GM18868 (cell line): ENCODE data around the gene CCDC142.

ENCODE experiments used
- ATAC-seq: cut with Tn5 transposase; IDR thresholded peaks from one replicate; pipeline ENCODE4 v1.9.1; 2021; ENCODE audit warnings: mild to moderate bottlenecking, moderate library complexity; ENCODE audit not compliant: unreplicated experiment

CCDC142 gene

GRCh38 chr2:74482801-74483674 lies at the start of gene CCDC142, which contains the start of gene TTC31:
TSS of gene CCDC142 (minus strand) at chr2:74482998. CDS start at chr2:74482837, 161 bp downstream.
TSS of gene TTC31 (plus strand) at chr2:74483081. CDS start at chr2:74483096, 15 bp downstream.
- ATAC-seq: peak; percentile 88

- no peak for ATAC-seq
Observed at GRCh38 chr2:74532222-74532621, 49.4 kb upstream of the CCDC142 start.

- ATAC-seq: no peak
Observed at GRCh38 chr2:74531666-74532065, 48.9 kb upstream of the CCDC142 start.

DNA sequence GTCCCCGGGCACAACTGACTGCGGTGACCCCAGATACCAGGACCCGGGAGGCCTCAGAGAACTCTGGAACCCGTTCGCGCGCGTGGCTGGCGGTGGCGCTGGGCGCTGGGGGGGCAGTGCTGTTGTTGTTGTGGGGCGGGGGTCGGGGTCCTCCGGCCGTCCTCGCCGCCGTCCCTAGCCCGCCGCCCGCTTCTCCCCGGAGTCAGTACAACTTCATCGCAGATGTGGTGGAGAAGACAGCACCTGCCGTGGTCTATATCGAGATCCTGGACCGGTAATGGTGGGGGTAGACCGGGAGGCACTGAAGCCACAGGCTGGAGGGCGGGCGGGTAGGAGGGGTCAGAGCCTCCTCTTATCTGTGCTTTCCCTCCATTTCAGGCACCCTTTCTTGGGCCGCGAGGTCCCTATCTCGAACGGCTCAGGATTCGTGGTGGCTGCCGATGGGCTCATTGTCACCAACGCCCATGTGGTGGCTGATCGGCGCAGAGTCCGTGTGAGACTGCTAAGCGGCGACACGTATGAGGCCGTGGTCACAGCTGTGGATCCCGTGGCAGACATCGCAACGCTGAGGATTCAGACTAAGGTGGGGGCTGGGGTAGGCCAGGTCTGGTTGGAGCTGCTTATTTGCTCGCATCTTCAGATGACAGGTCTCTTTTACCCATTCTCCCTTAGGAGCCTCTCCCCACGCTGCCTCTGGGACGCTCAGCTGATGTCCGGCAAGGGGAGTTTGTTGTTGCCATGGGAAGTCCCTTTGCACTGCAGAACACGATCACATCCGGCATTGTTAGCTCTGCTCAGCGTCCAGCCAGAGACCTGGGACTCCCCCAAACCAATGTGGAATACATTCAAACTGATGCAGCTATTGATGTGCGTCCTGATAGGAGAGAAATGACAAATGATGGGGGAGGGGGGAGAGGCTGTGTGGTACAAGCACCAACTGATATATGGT lies 47.7 kb upstream of the CCDC142 start:
- peak; percentile 33 for ATAC-seq

DNA sequence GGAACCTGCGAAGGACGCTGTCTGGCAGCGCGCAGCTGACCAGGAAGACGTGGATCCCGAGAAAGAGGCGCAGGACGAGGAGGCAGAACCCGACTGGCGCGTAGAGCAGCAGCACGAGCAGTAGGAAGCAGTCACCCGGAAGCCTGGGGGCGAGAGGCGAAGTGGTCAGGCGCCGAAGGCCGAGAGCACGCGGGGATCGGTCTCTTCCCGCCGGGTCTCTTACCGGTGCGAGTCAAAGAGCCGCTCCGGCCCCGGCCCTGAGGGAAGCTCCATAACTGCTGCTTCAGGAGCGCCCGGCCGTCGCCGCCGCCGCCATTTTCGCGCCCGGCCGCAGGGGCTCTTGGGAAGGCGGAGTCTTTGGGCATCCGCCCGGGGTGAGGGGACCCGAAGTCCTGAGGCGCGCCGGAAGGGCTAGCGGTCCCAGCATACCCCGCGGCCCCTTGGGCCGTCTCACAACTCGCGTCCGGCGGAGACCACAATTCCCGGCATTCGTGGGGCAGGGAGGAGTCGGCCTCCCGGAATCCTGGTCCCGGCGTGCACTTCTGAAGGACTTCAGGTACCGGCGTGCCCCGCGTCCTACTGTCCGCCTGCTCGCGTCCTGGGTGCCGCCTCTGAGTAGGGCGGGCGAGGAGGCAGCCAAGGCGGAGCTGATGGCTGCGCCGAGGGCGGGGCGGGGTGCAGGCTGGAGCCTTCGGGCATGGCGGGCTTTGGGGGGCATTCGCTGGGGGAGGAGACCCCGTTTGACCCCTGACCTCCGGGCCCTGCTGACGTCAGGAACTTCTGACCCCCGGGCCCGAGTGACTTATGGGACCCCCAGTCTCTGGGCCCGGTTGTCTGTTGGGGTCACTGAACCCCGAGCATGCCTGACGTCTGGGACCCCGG lies 46.8 kb upstream of the CCDC142 start, which contains the start of the genes AUP1 and HTRA2:
TSS of gene AUP1 (minus strand) at position 350 of the 882 bp plus-strand sequence. CDS start at position 273, 77 bp downstream.
TSS of gene HTRA2 (plus strand) at position 577 of the 882 bp plus-strand sequence. CDS start at position 651, 74 bp downstream.
- peak; percentile 79 for ATAC-seq

GRCh38 chr2:74528600-74529356 lies 46.0 kb upstream of the CCDC142 start:
- ATAC-seq: peak; percentile 0

GRCh38 chr2:74527741-74528140 lies 44.9 kb upstream of the CCDC142 start:
- no peak for ATAC-seq

- no peak for ATAC-seq
Observed at GRCh38 chr2:74526649-74527230, 43.9 kb upstream of the CCDC142 start.

DNA sequence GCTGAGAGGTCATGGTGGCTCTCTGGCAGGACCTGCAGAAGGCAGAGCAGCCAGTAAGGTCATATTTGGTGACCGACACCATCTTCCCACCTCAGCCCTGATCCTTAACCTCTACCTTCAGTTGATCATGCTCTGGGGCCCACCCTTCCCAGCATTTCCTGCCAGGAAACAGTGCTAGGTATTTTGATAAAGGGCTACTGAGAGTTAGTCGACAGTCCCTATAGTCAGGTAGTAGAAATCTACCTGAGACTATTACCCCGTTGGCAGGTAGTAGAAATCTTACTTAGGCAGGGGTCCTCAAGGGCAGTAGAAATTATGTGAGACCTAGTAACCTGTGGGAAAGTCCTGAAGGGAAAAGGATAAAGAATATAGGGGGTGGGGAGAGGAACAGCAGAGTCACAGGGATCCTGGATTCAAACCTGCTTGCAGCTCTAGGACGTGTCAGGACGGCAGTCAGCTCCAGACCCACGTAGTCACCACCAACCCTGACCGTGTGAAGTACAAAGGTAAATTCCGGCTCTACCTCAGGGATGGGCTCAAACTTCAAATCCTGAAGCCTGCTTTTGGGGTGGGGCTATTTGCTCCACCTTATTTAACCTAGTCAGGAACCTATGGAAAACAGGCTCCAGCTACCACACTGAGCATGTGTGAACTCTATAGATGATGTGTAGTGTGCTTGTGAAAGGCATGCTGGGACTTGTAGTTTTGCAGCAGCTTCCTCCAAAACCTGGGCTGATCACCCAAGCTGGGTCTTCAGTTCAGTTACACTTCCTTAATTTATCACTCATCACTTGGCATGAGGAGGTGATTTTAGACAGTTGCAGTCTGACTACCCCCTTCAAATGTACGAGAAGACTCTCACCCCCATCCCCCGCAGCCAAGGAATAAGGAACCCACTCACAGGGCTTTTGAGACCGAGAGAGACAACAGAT lies 43.2 kb upstream of the CCDC142 start, which contains the start of gene DQX1:
TSS of gene DQX1 (minus strand) at position 515 of the 932 bp plus-strand sequence. CDS start at position 13, 502 bp downstream.
- peak; percentile 32 for ATAC-seq

DNA sequence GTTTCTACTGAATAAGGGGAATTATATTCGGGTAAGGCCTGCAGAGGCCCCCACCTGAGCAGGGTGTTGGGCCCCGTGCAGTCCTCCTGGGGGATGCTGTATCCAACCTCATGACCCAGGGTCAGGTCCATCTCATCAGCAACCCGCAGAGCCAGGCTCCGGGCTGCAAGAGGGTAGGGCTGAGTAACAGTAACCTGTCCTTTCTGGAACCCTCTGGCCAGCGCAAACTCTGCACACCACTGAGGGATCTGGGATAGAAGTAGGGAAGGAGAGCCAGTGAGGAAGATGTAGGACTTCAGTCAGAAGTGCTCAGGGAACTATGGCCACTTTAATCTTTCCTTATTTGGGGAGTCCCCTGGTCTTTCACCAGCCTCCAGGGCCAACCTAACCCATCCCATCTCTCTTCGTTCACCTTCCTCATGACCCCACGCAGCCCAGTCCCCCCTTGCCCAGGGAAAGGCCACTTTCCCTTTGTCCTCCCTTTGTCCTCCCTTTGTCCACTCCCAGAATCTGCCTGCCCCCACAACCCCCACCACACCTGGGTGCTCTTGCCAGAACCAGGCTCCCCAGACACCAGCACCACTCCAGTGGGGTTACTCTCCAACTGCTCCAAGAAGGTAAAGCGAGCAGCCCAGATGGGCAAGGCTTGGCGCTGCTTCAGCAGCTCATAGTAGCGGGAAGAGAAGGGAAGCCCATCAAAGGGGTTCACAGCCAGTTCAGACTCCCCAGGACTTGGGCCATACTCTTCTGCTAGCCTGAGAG lies 42.3 kb upstream of the CCDC142 start:
- no peak for ATAC-seq

DNA sequence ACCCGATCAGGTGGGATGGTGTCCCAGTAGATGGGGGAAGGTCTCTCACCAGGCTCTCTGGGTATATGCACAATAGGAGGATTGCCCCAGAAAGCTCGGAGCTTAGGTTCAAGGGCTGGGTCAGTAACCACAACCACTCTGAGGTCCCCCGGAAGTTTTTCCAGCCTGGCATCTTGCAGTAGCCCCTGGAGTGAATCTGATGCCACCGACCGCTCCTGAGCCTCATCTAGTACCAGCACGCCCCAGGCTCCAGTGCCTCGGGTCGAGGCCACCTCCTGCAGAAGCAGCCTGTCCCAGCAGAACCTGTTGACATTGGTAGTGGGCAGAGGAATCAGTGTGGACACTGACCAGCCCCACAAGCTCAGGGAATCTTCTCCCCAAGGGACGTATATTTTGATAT lies 41.2 kb upstream of the CCDC142 start:
- ATAC-seq: no peak

DNA sequence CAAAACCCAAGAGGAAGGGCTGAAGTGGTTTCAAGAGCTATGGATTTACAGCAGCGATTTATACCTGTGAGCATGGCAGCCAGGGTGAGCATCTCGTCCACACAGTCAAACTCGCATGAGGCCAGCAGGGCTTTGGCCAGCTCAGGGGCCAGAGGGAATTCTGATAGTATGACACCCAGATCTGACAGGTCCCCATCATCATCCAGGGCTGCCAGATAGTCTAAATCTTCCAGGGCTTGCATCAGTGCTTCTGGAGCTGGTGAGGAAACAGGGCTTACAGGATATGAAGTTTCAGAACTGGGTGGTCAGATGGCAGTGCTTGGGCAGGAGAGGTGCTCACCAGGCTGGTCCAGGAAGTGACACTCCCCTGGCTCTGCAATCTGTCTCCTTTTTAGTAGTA lies 39.7 kb upstream of the CCDC142 start:
- ATAC-seq: no peak

- ATAC-seq: no peak
Observed at GRCh38 chr2:74516650-74517049, 33.9 kb upstream of the CCDC142 start.

- ATAC-seq: no peak
Observed at GRCh38 chr2:74515981-74516633, 33.3 kb upstream of the CCDC142 start.

- no peak for ATAC-seq
Observed at GRCh38 chr2:74515271-74515980, 32.6 kb upstream of the CCDC142 start.
